LNCAP (cell line): ENCODE results near the gene NARF.

Experiments used
- TF ChIP-seq, protein P1 (sequence below): fragments of 450-650 bp; IDR thresholded peaks from 2 replicates; pipeline ENCODE4 v1.5.1; 2017; ENCODE audit warnings: mild to moderate bottlenecking

The NARF gene

GRCh38 chr17:82503728-82504308, 45.3 kb downstream of the NARF start:
- TF ChIP-seq, protein P1, sequence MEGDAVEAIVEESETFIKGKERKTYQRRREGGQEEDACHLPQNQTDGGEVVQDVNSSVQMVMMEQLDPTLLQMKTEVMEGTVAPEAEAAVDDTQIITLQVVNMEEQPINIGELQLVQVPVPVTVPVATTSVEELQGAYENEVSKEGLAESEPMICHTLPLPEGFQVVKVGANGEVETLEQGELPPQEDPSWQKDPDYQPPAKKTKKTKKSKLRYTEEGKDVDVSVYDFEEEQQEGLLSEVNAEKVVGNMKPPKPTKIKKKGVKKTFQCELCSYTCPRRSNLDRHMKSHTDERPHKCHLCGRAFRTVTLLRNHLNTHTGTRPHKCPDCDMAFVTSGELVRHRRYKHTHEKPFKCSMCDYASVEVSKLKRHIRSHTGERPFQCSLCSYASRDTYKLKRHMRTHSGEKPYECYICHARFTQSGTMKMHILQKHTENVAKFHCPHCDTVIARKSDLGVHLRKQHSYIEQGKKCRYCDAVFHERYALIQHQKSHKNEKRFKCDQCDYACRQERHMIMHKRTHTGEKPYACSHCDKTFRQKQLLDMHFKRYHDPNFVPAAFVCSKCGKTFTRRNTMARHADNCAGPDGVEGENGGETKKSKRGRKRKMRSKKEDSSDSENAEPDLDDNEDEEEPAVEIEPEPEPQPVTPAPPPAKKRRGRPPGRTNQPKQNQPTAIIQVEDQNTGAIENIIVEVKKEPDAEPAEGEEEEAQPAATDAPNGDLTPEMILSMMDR = no peak

DNA sequence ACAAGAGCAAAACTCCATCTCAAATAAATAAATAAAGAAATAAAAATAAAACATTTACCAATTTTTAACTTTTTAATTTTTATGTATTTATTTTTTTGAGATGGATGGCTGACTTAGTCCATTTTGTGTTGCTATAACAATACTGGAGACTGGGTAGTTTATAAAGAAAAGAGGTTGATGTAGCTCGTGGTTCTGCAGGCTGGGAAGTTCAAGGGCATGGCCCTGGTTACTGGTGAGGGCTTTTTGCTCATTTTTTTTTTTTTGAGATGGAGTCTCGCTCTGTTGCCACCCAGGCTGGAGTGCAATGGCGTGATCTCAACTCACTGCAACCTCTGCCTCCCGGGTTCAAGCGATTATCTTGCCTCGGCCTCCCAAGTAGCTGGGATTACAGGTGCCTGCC, 46.8 kb downstream of the NARF start:
- TF ChIP-seq, protein P1 = no peak

GRCh38 chr17:82507631-82508175, 49.2 kb downstream of the NARF start:
- TF ChIP-seq, protein P1 = no peak

DNA sequence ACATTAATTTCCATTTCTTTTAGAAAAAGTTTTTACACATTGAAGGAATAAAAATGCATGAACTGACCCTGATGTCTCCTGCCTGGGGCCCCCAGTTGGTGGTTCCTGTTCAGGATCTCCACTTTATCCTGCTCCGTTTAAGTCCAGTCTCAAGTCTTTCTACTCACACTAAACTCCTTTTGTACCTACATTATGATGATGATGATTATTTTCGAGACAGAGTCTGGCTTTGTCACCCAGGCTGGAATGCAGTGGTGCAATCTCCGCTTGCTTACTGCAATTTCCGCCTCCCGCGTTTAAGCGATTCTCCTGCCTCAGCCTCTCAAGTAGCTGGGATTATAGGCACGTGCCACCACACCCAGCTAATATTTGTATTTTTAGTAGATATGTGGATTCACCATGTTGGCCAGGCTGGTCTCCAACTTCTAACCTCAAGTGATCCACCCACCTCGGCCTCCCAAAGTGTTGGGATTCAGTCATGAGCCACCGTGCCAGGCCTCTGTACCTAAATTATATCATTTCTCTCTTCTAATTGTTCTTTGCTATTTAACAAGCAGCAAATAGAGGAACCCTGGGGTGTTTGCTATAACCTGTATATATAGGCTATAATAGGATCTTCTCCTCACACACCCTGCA, 58.8 kb downstream of the NARF start:
- TF ChIP-seq, protein P1 = no peak

DNA sequence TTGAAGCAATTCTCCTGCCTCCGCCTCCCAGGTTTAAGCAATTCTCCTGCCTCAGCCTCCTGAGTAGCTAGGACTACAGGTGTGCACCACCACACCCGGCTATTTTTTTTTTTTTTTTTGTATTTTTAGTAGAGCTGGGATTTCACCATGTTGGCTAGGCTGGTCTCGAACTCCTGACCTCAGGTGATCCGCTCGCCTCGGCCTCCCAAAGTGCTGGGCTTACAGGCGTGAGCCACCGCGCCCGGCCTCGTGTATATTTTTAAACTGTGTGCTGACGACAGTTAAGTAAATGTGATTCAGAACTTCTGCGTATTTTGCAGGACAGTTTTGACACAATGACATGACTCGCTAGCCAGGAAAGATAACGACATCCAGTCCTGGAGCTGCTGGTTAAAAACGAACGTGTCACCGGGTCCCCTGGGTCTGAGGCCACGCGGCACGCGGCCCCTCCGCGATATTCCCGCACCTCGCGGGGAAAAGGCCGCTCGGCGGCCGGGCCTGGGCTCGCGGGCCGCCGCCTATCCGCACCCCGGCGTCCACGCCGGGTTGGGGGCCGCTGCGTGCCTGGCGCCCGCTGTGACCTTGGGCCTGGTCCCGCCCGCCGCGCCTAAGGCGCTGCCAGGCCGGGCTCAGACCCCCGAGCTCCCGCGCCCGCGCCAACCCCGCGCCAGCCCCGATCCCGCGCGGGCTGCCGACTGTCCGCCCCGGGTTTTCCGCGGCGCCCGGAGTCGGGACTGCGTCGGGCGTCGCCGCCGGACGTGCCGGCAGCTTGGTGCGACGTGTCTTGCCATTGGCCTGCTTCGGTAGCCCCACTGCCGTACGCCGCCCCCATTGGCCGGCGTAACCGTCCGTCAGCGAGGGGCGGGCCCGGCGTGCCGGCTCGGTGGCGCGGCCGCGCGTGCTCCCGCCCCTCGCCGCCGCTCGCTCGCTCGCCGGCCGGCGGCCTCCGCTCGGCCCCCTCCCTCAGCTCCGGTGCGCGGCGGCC, 60.6 kb downstream of the NARF start, which contains the start of gene FOXK2:
Gene FOXK2, plus strand, starts transcription at position 907 of the 985 bp plus-strand sequence. CDS start 157 bp downstream, outside the sequence.
- TF ChIP-seq, protein P1 = no peak

GRCh38 chr17:82519971-82520903, 61.7 kb downstream of the NARF start:
- TF ChIP-seq, protein P1 = no peak
